ENCODE measurements around the gene PRKAB1.
A peak's percentile ranks its signal among the peaks of the same experiment; 100 is the strongest.

The PRKAB1 gene

GRCh38 chr12:119664642-119665041, 3.3 kb upstream of the PRKAB1 start:
- DNase-seq (ENCODE audit: low spot score) = no peak

DNA sequence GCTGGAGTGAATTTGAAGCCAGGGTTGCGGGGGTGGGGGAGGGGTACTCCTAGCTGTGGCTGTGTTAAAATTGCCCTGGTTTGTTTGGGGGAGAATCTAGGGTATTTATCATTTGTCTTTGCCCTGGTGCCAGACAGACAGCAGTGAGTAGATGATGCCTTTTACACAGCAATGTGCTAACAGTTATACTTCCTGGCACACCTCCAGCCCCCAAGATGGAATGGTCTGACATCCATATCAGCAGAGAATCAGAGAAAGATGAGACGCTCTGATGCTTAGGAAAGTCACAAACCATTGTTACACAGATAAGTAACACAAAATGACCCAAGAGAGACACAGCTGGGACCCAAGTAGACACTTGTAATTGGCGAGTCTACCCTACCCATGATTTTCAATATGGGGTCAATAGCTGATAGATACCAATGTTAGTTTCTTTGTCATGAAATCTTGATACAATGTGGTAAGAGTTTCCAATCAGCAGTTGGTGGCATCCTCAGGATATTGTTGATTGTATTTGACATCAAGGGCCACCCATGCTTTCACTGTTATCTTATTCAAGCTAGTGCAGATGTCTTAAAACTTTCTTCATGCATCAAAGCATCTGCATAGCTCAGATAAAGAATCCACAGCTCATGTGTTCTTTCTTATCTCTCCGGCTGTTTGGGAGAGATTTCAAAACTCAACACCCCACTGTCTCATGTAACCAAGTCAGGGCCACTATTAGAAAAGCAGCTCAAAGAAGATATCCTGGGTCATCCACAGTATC, 2.6 kb upstream of the PRKAB1 start:
- no peak for DNase-seq (ENCODE audit: low spot score)

- DNase-seq (ENCODE audit: low spot score) = no peak
Observed at GRCh38 chr12:119666226-119666795, 1.6 kb upstream of the PRKAB1 start.

DNA sequence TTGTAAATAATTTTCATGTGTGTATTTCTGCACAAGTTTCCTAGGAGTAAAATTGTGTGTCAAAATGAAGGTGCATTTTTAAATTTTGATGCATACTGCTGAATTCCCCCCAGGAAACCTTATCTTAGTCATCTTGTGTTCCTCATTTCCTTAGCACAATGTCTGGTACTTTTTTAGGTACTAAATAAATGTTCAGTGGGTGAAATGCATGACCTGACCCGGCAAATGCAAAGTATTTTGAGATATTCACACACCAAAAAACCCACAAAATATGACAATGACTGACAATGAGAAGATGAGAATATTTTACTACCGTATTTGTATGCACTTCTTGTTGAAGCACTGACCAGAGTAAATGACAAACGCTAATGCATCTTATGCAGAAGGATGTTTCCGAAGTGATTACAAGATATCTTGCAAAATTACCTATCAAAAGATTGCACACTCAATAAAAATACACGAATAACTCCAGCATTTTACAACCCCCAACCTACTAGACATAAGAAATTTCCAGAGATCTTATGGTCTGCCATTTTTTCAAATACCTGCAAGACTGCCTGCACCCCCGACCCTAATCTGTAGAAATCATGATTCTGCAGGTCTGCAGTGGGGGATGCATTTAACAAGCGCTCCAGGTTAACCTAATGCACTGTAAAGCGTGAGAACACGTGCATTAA, 895 bp upstream of the PRKAB1 start:
- DNase-seq (ENCODE audit: low spot score) = no peak

- DNase-seq (ENCODE audit: low spot score) = peak; percentile 2
Observed at GRCh38 chr12:119668324-119668841, 450 bp downstream of the PRKAB1 start.

GRCh38 chr12:119669744-119670472, 2.0 kb downstream of the PRKAB1 start:
- peak; percentile 55 for DNase-seq (ENCODE audit: low spot score)

DNA sequence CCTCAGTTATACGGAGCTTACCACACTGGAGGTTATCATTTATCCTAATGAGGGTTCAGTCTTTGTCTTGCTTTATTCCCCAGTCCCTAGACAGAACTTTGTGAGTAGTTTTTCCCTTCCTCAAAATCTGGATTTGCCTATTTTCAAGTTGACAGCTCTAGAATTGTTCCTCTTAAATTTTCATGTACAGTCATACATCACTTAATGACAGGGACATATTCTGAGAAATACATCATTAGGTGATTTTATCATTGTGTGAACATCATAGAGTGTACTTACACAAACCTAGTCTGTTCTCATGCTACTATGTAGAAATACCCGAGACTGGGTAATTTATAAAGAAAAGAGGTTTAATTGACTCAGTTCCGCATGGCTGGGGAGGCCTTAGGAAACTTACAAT, 3.1 kb downstream of the PRKAB1 start:
- no peak for DNase-seq (ENCODE audit: low spot score)

GRCh38 chr12:119672194-119672593, 4.3 kb downstream of the PRKAB1 start:
- no peak for DNase-seq (ENCODE audit: low spot score)

- DNase-seq (ENCODE audit: low spot score) = no peak
Observed at GRCh38 chr12:119673634-119674033, 5.7 kb downstream of the PRKAB1 start.

- DNase-seq (ENCODE audit: low spot score) = no peak
Observed at GRCh38 chr12:119674560-119674959, 6.6 kb downstream of the PRKAB1 start.

DNA sequence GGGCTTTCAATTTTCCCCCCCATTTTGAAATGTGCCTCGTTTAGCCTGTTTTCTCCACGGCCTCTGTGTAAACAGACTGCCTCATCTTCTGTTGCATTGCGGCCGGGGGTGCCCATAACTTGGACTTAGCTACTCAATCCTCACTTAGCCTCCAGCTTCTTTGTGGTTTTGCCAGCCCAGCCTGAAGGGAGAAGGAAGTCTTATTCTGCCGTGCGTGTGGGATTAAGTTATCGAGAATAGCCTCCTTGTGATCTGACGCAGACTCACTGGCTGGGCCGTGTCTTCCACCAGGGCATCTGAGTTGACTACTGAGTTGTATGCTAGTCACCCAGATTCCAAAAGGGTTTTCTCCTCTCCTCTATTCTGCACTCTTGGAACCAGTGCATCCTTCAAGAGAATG, 8.1 kb downstream of the PRKAB1 start:
- no peak for DNase-seq (ENCODE audit: low spot score)

GRCh38 chr12:119676573-119676972, 8.6 kb downstream of the PRKAB1 start:
- DNase-seq (ENCODE audit: low spot score) = no peak

- DNase-seq (ENCODE audit: low spot score) = no peak
Observed at GRCh38 chr12:119678459-119678858, 10.5 kb downstream of the PRKAB1 start.

GRCh38 chr12:119679081-119679480, 11.1 kb downstream of the PRKAB1 start:
- DNase-seq (ENCODE audit: low spot score) = no peak

- no peak for DNase-seq (ENCODE audit: low spot score)
Observed at GRCh38 chr12:119679490-119679889, 11.6 kb downstream of the PRKAB1 start.

DNA sequence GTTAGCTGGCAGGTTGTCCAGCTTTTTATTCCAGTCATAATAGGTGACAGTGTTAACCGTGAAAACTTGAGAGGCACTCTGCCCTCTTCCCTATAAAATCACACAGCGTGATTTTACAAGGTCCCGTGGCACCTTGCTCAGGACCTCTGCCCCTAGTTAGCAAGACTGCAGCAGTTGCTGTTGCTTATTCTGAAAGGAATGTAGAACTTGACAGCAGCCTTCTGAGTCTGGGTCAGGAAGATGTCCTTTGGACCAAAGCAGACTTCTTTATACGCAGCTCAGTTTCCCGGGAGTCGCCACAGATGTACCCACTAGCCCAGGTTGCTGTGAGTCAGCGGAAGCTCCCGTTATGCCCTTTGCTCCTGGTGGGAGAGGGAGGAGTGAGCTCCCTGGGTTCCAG, 13.2 kb downstream of the PRKAB1 start:
- DNase-seq (ENCODE audit: low spot score) = no peak

DNA sequence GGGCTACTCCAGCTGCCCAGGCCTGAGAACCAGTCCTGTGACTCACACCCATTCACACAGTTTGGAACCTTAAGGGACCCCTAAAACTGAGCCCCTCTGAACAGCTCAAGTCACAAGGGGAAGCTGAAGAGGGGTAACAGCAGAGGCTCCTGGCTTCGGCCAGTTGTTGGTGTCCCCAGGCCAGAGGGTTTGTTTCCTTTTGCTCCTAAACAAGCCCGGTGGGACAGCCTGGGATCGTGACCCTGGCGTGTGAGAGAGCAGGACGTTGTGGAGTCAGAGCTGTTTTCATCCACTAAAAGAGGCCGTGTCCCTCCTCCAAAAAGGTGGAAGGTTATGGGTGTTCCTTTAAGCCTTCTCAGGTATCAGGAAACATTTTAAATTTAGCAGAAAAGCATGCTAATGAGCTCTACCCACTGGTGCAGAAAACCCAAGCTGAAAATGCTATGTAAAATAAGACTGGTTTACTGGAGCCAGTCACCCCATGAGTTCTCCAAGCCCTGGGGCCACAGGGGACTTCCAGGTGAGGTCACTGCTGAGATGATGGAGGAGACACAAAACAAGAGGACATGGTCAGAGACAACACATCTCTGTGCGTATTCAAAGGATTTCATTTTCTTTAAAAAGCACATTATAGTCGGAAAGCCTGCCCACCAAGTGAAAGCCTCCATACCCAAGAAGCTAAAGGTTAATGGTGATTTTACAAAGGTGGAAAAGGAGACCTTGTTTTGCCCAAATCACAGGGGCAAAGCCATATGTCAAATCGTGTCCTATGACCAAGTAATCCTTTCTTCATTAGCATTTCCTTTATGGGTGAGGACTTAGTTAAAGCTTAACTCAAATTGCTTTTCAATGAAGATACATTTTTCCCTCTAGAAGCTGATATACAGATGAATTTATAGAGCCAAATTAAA, 14.1 kb downstream of the PRKAB1 start:
- no peak for DNase-seq (ENCODE audit: low spot score)

GRCh38 chr12:119682639-119683252, 14.8 kb downstream of the PRKAB1 start:
- DNase-seq (ENCODE audit: low spot score) = no peak

DNA sequence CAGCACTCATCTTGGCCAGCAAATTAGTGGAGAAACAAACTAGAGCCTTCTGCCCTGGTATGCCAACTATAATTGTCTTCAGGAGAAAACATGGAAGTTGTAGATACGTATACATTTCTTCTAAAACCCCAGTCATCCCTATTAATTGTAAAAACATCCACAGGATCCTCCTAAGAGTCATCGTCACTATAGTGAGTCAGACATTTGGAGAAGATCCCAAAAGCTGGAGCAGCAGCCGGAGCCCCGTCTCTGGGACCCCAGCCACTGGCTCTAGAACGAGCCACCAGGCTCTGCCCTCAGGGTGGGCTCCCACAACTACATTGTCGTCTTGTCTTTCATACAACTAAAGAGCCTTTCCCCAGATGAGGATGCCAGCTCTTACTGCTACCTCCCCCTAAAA, 15.5 kb downstream of the PRKAB1 start:
- no peak for DNase-seq (ENCODE audit: low spot score)

DNA sequence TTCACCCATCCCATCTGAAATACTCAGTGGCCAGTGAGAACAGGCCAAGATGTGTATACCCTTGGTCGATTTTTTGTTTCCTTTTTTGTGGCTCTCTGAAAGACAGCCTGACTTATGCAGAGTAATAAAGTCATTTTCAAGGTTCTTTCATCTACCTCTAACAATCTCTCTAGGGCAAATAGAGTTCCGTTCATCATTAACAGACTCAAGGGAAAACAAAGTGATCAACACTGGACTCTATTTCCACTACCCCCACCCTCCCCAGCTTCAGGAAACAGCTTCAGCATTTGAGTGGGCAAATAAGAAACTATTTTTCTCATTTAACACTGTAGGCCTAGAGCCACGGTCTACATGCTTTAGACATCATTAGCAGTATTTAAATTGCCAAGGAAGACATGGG, 15.9 kb downstream of the PRKAB1 start:
- no peak for DNase-seq (ENCODE audit: low spot score)

Data from SW480 (cell line).